ENCODE measurements around the gene EBI3. TPM values are rescaled to one million over a fixed set of nuclear protein-coding genes. Genes with fewer than 3 reads are reported as not detected.
A peak's percentile ranks its signal among the peaks of the same experiment; 100 is the strongest.
"Not testable (repeated sequence)": the region's sequence is repeated elsewhere in the genome, so short reads cannot be mapped to it uniquely, and the experiment has no call there.

Gene EBI3
- total RNA-seq, 4 donors from 2014 or later, result 0.96 to 3.7 (median 3.7) TPM; not detected in 1

DNA sequence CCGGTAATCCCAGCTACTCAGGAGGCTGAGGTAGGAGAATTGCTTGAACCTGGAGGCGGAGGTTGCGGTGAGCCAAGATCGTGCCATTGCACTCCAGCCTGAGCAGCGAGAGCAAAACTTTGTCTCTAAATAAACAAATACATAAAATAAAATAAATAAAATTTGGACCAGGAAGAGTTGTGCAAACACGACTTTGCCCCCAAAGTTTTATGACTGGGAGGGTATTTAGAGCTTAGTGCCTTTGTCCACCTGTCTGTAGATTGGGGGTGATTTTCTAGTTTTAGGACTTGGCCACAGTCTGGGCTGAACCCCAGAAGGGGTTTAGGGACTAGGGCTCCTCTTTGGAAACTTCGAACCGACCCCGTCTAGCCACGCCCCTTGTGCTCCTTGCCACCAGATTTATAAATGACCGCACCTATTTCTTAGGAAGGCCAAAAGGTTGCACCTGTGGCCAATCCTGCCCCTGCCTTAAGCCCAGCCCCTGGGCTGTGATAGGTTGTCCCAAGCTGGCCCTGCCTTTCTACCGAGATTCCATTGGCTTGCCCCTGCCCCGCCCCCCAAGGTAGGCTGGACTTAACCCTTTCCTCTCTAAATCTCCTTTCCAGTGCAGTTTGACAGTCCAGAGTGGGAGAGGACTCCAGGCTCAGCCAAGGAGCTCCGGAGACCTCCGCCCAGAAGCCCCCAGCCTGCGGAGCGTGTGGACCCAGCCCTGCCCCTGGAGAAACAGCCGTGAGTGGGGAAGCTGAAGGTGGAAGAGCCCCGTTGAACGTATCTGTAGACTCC, 55.0 kb downstream of the EBI3 start:
- WGBS, 2 donors (ENCODE audit: low coverage in 1 of 2), result 20 to 27% methylated on average over 1 to 20 of the region's 20 CpGs
- TF ChIP-seq EP300 (IDR thresholded peaks at IDR 0.05; ENCODE audit: low read depth) (no peak), POLR2AphosphoS5 (IDR thresholded peaks at IDR 0.05) (peak; percentile 21 to 63 (median 60)), POLR2A (IDR thresholded peaks at IDR 0.05) (peak; percentile 62)
- TF ChIP-seq, protein P1, sequence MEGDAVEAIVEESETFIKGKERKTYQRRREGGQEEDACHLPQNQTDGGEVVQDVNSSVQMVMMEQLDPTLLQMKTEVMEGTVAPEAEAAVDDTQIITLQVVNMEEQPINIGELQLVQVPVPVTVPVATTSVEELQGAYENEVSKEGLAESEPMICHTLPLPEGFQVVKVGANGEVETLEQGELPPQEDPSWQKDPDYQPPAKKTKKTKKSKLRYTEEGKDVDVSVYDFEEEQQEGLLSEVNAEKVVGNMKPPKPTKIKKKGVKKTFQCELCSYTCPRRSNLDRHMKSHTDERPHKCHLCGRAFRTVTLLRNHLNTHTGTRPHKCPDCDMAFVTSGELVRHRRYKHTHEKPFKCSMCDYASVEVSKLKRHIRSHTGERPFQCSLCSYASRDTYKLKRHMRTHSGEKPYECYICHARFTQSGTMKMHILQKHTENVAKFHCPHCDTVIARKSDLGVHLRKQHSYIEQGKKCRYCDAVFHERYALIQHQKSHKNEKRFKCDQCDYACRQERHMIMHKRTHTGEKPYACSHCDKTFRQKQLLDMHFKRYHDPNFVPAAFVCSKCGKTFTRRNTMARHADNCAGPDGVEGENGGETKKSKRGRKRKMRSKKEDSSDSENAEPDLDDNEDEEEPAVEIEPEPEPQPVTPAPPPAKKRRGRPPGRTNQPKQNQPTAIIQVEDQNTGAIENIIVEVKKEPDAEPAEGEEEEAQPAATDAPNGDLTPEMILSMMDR (IDR thresholded peaks at IDR 0.05), result no peak
- Histone ChIP-seq H3K27ac (peak overlapping the region; percentile 69 to 87 (median 78)), H3K27me3 (peaks cover 45% of the 10 kb centered on the region), H3K36me3 (no peaks in the 10 kb centered on the region), H3K4me1 (peaks cover 0 to 23% (median 13%) of the 10 kb centered on the region in 4 donors), H3K4me3 (peak overlapping the region in 3 of 4 donors; percentile 32 to 63 (median 61)), H3K9me3 (no peaks in the 10 kb centered on the region)
- intact Hi-C loops (cut with DNase I; ENCODE audit: low total_unique reads), result no loop called here
- peak; percentile 90 for DNase-seq
- in situ Hi-C loops (cut with MboI; ENCODE audit: low pct_ligation_motif_present in 1 of 4, low pct_unique_long_range_greater_than_20kb in 1 of 4, low sequenced_read_pairs in 3 of 4), result no loop called here

DNA sequence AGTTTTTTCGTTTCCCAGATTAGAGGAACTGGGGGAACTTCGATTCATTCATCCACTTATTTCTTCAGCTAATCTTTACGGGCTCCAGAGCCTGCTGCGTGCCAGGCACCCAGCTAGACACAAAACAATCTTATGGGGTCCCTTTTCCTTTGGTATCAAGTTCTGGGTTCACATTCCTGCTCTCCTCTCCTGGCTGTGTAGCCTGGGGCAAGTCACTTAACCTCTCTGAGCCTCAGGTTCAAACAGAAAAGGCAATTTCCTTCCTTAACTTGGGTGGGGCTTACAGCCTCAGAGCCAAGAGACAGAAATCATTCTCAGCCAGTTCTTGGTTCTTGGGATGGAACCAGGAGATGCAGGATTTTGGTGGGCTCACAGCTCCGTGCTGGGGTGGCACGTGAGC, 55.7 kb downstream of the EBI3 start:
- H3K27me3 ChIP-seq, result peaks cover 39% of the 10 kb centered on the region
- H3K9me3 ChIP-seq, result no peaks in the 10 kb centered on the region
- no peak for TF ChIP-seq EP300 (IDR thresholded peaks at IDR 0.05; ENCODE audit: low read depth)
- TF ChIP-seq POLR2AphosphoS5 (IDR thresholded peaks at IDR 0.05), result no peak
- TF ChIP-seq, protein P1 (IDR thresholded peaks at IDR 0.05), result no peak
- no peak for TF ChIP-seq POLR2A (IDR thresholded peaks at IDR 0.05)
- intact Hi-C loops (cut with DNase I; ENCODE audit: low total_unique reads) (no loop called here), in situ Hi-C loops (cut with MboI; ENCODE audit: low pct_ligation_motif_present in 1 of 4, low pct_unique_long_range_greater_than_20kb in 1 of 4, low sequenced_read_pairs in 3 of 4) (no loop called here)
- WGBS, 2 donors (ENCODE audit: low coverage in 1 of 2), result 26 to 36% methylated on average over 4 to 6 of the region's 6 CpGs
- peaks cover 0 to 17% (median 7%) of the 10 kb centered on the region in 4 donors for H3K4me1 ChIP-seq
- H3K36me3 ChIP-seq, result no peaks in the 10 kb centered on the region
- DNase-seq, result no peak
- peak overlapping the region in 3 of 4 donors; percentile 32 to 63 (median 61) for H3K4me3 ChIP-seq
- peak overlapping the region; percentile 69 to 87 (median 78) for H3K27ac ChIP-seq

GRCh38 chr19:4286141-4286540, 56.8 kb downstream of the EBI3 start:
- peaks cover 27% of the 10 kb centered on the region for H3K27me3 ChIP-seq
- WGBS, 2 donors (ENCODE audit: low coverage in 1 of 2), result 95% methylated on average over 4 of the region's 4 CpGs; no CpG with 5 or more reads in 1 of the 2 donors
- intact Hi-C loops (cut with DNase I; ENCODE audit: low total_unique reads), result not testable (repeated sequence)

More at GRCh38 chr19:4286141-4286540, 56.8 kb downstream of the EBI3 start:
- DNase-seq; H3K27ac ChIP-seq; H3K9me3 ChIP-seq; H3K4me3 ChIP-seq; H3K36me3 ChIP-seq; in situ Hi-C loops (cut with MboI; ENCODE audit: low pct_ligation_motif_present in 1 of 4, low pct_unique_long_range_greater_than_20kb in 1 of 4, low sequenced_read_pairs in 3 of 4): not testable (repeated sequence)
- H3K4me1 ChIP-seq, result peaks cover 0 to 13% (median 7%) of the 10 kb centered on the region in 4 donors

Other genes starting within 250 kb of the EBI3 start
- 1,000 to 10,000 TPM; 1,013 to 1,686 (median 1,532) TPM for gene EEF2, start 244.1 kb upstream of the EBI3 start, total RNA-seq
- 100 to 1,000 TPM in 1 of 4 donors, 10 to 100 TPM in 3; 15.5 to 110 (median 23.0) TPM for gene PIAS4, start 221.8 kb upstream of the EBI3 start, total RNA-seq
- gene ZBTB7A, start 162.6 kb upstream of the EBI3 start, total RNA-seq, result 100 to 1,000 TPM; 101 to 224 (median 141) TPM
- gene MAP2K2, start 105.4 kb upstream of the EBI3 start, total RNA-seq, result 100 to 1,000 TPM; 136 to 199 (median 195) TPM
- 10 to 100 TPM in 1 of 4 donors, 1 to 10 TPM in 2, not detected in 1; 1.1 to 16.4 (median 2.3) TPM for gene CREB3L3, start 75.9 kb upstream of the EBI3 start, total RNA-seq
- gene SIRT6, start 47.0 kb upstream of the EBI3 start, total RNA-seq, result 100 to 1,000 TPM; 141 to 215 (median 194) TPM
- gene ANKRD24, start 46.8 kb upstream of the EBI3 start, total RNA-seq, result 1 to 10 TPM; 1.2 to 6.4 (median 2.1) TPM
- gene YJU2, start 17.6 kb downstream of the EBI3 start, total RNA-seq, result 10 to 100 TPM in 3 of 4 donors, 1 to 10 TPM in 1; 9.6 to 24.3 (median 17.1) TPM
- gene SHD, start 49.7 kb downstream of the EBI3 start, total RNA-seq, result 10 to 100 TPM in 3 of 4 donors, 1 to 10 TPM in 1; 7.6 to 51.4 (median 27.5) TPM
- 1 to 10 TPM in 2 of 4 donors, not detected in 2; 3.8 to 4.8 TPM for gene TMIGD2, start 72.9 kb downstream of the EBI3 start, total RNA-seq
- gene FSD1, start 75.1 kb downstream of the EBI3 start, total RNA-seq, result 1 to 10 TPM in 2 of 4 donors, under 1 TPM in 1, not detected in 1; 0.68 to 2.9 (median 1.5) TPM
- 100 to 1,000 TPM; 146 to 680 (median 245) TPM for gene STAP2, start 109.3 kb downstream of the EBI3 start, total RNA-seq
- 10 to 100 TPM; 16.5 to 96.5 (median 33.7) TPM for gene MPND, start 114.0 kb downstream of the EBI3 start, total RNA-seq
- gene SH3GL1, start 171.0 kb downstream of the EBI3 start, total RNA-seq, result 10 to 100 TPM; 16.5 to 63.2 (median 34.2) TPM
- gene CHAF1A, start 173.1 kb downstream of the EBI3 start, total RNA-seq, result 10 to 100 TPM in 2 of 4 donors, 1 to 10 TPM in 2; 8.5 to 28.9 (median 11.1) TPM
- 100 to 1,000 TPM in 2 of 4 donors, 10 to 100 TPM in 2; 72.2 to 314 (median 132) TPM for gene UBXN6, start 228.3 kb downstream of the EBI3 start, total RNA-seq
- 10 to 100 TPM; 30.0 to 98.4 (median 38.9) TPM for gene HDGFL2, start 242.8 kb downstream of the EBI3 start, total RNA-seq